HepG2 (cell line): ENCODE data around the gene SHROOM1. TPM values are rescaled to one million over a fixed set of nuclear protein-coding genes. Genes with fewer than 3 reads are reported as not detected.

Source experiments
- AGO2 ChIP-seq: fragments of 200-400 bp; formaldehyde crosslinking; optimal IDR thresholded peaks from 2 replicates; pipeline ENCODE3; 2017; ENCODE audit warnings: mild to moderate bottlenecking, low read depth, low read length, moderate library complexity
- ARHGAP35 ChIP-seq: sonication (generic); formaldehyde crosslinking; IDR thresholded peaks from 2 replicates; pipeline ENCODE4 v1.9.0; 2022; ENCODE audit warnings: mild to moderate bottlenecking, inconsistent platforms, moderate library complexity, missing genetic modification reagents, borderline replicate concordance
- ASH2L ChIP-seq: fragments of 300-600, 200-600 bp; sonication (generic); IDR thresholded peaks from 2 replicates; pipeline ENCODE4 v1.7.0; 2017; ENCODE audit warnings: low read depth, mild to moderate bottlenecking, moderate library complexity, mixed read lengths, low read length; ENCODE audit not compliant: insufficient read length
- CREM ChIP-seq, 2 experiments: sonication (generic) in 1 of 2; formaldehyde crosslinking in 1 of 2; IDR thresholded peaks; 2 replicates each; pipeline versions ENCODE4 v1.4.0 to v1.6.1; 2016 to 2020; ENCODE audit warnings: antibody characterized with exemption in 1 of 2, mild to moderate bottlenecking in 1 of 2, missing genetic modification reagents in 1 of 2
- ETV6 ChIP-seq: sonication (generic); formaldehyde crosslinking; conservative IDR thresholded peaks from 2 replicates; pipeline ENCODE4 v1.4.0; 2020; ENCODE audit warnings: missing genetic modification reagents
- NCOA2 ChIP-seq: sonication (generic); formaldehyde crosslinking; IDR thresholded peaks from 2 replicates; pipeline ENCODE4 v1.8.0; 2022; ENCODE audit warnings: inconsistent platforms
- POLR2A ChIP-seq, 2 experiments: IDR thresholded peaks; 2 replicates each; pipeline ENCODE4 v1.6.1; 2011; ENCODE audit warnings: low read depth in 2 of 2, low read length in 2 of 2, mild to moderate bottlenecking in 1 of 2, moderate library complexity in 1 of 2; ENCODE audit not compliant: insufficient read depth in 1 of 2
- PTBP1 ChIP-seq: fragments of 200-400 bp; formaldehyde crosslinking; IDR thresholded peaks from 2 replicates; pipeline ENCODE4 v1.6.1; 2018; ENCODE audit warnings: low read length, low read depth; ENCODE audit not compliant: poor library complexity, severe bottlenecking
- TSC22D2 ChIP-seq: sonication (generic); formaldehyde crosslinking; IDR thresholded peaks from 2 replicates; pipeline ENCODE4 v1.5.1; 2020; ENCODE audit warnings: missing genetic modification reagents, mild to moderate bottlenecking, borderline replicate concordance
- ZFX ChIP-seq: sonication (generic); formaldehyde crosslinking; IDR thresholded peaks from 2 replicates; pipeline ENCODE4 v1.4.0; 2020; ENCODE audit warnings: mild to moderate bottlenecking, low read depth, missing genetic modification reagents, moderate library complexity
- ZNF274 ChIP-seq: sonication (generic); formaldehyde crosslinking; IDR thresholded peaks from 2 replicates; pipeline ENCODE4 v1.5.1; 2020; ENCODE audit warnings: mild to moderate bottlenecking, missing genetic modification reagents
- ZNF430 ChIP-seq: sonication (generic); formaldehyde crosslinking; IDR thresholded peaks from 2 replicates; pipeline ENCODE4 v1.9.0; 2021; ENCODE audit warnings: mild to moderate bottlenecking, missing genetic modification reagents
- ZNF607 ChIP-seq: sonication (generic); formaldehyde crosslinking; IDR thresholded peaks from 2 replicates; pipeline ENCODE4 v1.5.1; 2020; ENCODE audit warnings: missing genetic modification reagents, mild to moderate bottlenecking, borderline replicate concordance
- ZNF629 ChIP-seq: sonication (generic); formaldehyde crosslinking; conservative IDR thresholded peaks from 2 replicates; pipeline ENCODE4 v1.5.0; 2020; ENCODE audit warnings: missing genetic modification reagents
- polyA plus RNA-seq, 8 experiments: library from polyadenylated mRNA; depleted of rRNA in 3 of 8; stranded (reverse) in 7 of 8; unstranded in 1 of 8; fragments of >200 nt; fragmentation: Illumina TruSeq in 4 of 8; extraction: Trizol in 4 of 8; gene quantifications; 2 replicates each; pipeline versions ENCODE4 v1.2.1 to v1.2.3, GENCODE V29; 2011 to 2016; ENCODE audit warnings: low read depth in 4 of 8, missing spikeins in 1 of 8, mixed read lengths in 1 of 8; ENCODE audit not compliant: insufficient read depth in 1 of 8
- total RNA-seq, 5 experiments: library from RNA; depleted of rRNA; stranded (reverse); fragments of >200 nt; fragmentation: Illumina TruSeq; extraction: Trizol; gene quantifications; 2 replicates each; pipeline ENCODE4 v1.2.3, GENCODE V29; 2016; ENCODE audit warnings: low read depth in 1 of 5

Gene SHROOM1
- total and polyA plus RNA-seq, 2 of the 13 experiments (the other 11 are each of a cell fraction or from before 2014, with no cell fraction given), result 18.2 to 25.7 TPM

DNA sequence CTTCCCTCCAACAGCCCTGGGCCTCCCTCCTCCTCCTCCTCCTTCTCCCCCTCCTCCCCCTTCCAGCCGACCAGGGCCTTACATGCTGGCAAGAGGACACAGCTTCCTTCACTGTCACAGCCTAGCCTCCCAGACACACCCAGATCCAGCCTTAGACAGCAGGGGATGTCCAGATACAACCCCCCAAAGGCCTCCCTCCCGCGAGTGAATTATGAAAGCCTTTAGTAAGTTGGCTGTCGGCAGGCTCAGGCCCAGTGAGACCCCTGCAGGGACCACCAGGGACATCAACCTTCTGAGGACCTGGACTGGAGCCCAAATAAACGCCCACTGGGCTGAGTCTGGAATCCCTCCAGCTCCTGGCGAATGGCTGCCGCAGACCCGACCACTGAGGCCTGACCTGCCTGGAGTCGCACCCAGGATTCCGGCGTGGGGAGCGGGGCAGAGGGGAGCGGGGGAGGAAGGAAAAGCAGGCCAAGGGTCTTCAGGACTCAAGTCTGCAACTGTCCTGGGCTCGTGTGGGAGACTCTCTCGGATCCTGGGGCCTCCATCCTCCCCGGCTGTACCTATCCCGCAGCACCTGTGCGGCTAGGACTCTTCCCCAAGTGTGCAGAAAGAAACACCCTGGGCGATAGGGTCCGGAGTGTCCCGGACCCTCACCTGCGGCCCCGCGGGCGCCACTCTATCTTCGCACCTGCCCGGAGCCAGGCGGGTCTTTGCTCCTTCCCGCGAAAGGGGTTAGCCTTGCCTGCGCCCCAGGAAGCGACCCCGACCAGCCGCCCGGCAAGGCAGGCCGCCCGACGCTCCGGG is 54.1 kb downstream of the SHROOM1 start (continued):
- TF ChIP-seq CREM (IDR thresholded peaks at IDR 0.05) (no peak), CREM (CRISPR knock-in tag; IDR thresholded peaks at IDR 0.05) (no peak), ARHGAP35 (CRISPR knock-in tag) (no peak), POLR2A (IDR thresholded peaks at IDR 0.05; ENCODE audit: insufficient read depth in 1 of 2, low read depth in 2 of 2, low read length in 2 of 2) (no peak), NCOA2 (no peak), PTBP1 (no peak), ETV6 (CRISPR knock-in tag) (no peak), AGO2 (peak; percentile 55), ASH2L (peak; percentile 20), ZNF430 (CRISPR knock-in tag) (peak; percentile 9; the same call in 1 of the 2 replicates), ZNF629 (peak; percentile 42), TSC22D2 (CRISPR knock-in tag) (0 out of 2 replicates have a peak, but pooled peaks have one; percentile 27), ZFX (CRISPR knock-in tag) (peak; percentile 29; the same call in 1 of the 2 replicates), ZNF607 (CRISPR knock-in tag) (no peak), ZNF274 (CRISPR knock-in tag) (no peak)
